AML-193 (cell line): ENCODE results near the gene LMO7.
A peak's percentile ranks its signal among the peaks of the same experiment; 100 is the strongest.

Source experiments
- DNase-seq, 2 experiments: peaks; one replicate each; lab custom pipeline; 2025; lab: John Stamatoyannopoulos, UW

Gene LMO7

GRCh38 chr13:75843991-75844390, 207.9 kb downstream of the LMO7 start:
- DNase-seq: no peak

- no peak for DNase-seq
Observed at GRCh38 chr13:75847588-75847987, 211.5 kb downstream of the LMO7 start.

DNA sequence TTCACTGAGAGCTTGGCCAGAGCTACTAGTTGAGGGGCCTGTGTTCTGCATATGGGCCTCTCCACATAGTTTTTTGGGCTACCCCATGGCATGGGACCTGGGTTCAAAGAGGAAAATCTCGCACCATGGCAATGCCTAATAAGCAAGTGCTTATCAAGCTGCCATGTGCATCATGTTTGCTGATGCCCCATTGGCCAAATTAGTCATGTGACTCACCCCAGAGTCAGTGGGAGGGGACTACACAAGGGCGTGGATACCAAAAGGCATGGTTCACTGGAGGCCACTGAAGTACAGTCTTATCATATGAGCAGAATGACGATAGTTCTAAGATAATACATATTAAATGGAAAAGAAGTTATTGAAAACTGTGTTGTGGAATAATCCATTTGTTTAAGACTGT, 214.8 kb downstream of the LMO7 start:
- DNase-seq: no peak

GRCh38 chr13:75855216-75855615, 219.1 kb downstream of the LMO7 start:
- DNase-seq: no peak

GRCh38 chr13:75855847-75856246, 219.7 kb downstream of the LMO7 start:
- DNase-seq: no peak

GRCh38 chr13:75857291-75857690, 221.2 kb downstream of the LMO7 start:
- no peak for DNase-seq

- no peak for DNase-seq
Observed at GRCh38 chr13:75860935-75861334, 224.8 kb downstream of the LMO7 start.

GRCh38 chr13:75861786-75862185, 225.7 kb downstream of the LMO7 start:
- no peak for DNase-seq

DNA sequence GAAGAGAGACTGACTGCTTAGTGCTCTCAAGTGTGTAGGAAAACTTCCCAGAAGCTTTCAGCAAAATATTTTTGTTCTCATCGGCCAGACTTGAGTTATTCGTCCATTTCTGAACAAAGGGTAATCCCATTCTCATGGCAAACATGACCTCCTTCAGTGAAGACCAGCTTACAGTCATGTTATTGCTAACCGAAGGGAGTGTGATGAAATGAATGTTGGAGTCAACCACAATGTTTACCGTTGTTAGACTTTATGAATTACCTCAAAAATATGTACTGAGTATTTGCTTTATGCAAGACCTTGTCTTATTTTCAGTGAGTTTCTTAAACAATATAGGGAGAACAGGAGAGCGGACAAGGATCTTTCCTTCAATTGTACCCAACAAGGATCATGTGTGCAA, 228.6 kb downstream of the LMO7 start:
- no peak for DNase-seq

DNA sequence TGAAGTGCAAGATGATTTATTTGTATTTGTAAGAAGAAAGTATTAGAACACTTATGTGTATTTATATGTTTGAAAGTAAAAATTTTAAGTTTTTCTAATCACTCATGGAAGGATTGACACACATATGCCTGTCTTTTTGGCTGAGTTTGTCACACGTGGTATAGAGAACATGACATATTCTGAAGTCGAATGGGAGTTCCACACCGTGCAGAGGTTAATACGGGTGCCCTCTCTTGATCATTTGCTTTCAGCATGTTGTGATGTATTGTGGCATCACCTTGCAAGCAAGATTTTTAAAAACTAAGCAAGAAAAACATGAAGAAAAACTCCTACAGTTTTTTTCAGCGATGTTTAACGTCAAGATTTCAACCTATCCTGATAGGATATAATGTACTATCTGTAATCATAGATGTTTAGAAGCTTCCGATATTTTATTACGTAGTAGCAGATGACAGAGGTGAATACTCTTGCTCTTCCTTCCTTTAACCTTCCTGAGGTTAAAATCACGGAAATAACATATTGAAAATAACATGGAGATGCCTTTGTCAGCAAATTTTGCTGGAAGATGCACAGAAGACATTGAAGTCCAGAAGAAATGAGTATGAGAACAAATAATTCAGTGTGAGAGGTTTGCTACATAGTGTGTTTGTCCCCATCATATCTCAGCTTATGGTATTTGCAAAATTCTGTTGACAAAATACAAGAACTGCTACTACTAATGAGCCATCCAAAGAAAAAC, 231.4 kb downstream of the LMO7 start:
- no peak for DNase-seq

- DNase-seq: no peak
Observed at GRCh38 chr13:75869981-75870380, 233.9 kb downstream of the LMO7 start.

- DNase-seq: peak; percentile 23 to 43
Observed at GRCh38 chr13:75870397-75870903, 234.3 kb downstream of the LMO7 start.

DNA sequence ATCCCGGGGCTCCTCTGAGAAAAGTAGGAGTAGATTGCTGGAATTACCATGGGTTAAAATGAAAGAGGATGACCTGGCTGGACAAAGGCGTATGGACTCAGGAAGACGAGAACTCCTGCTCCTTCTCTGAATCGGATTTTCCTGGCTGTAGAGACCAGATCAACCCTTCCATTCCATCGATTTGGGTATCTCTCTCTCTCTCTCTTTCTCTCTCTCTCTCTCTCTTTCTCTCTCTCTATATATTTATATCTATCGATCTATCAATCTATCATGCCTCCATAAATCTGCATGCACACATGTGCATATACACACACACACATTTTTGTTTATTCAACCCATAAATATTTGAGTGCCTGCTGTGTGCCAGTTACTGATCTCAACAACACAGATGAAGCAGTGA, 234.9 kb downstream of the LMO7 start:
- no peak for DNase-seq

DNA sequence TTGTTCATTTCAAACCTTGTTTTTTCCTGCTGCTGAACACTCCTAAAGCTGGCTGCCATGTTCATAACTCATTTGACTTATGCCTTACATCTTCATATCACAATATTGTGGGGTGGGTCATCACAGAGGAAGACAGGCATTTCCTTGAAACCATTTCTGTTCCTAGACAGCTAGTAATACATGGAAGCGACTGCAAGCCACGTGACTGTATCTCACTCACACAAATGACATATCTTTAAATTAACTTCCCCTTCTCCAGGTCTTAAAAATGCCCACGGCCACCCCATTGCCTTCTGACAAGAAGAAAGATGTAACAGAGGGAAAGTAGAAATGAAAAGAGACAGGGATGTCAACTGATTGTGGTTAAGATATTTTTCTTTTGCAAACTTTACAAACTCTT, 236.8 kb downstream of the LMO7 start:
- peak in 1 of 2 experiments; percentile 51 for DNase-seq

- DNase-seq: no peak
Observed at GRCh38 chr13:75873494-75873893, 237.4 kb downstream of the LMO7 start.

DNA sequence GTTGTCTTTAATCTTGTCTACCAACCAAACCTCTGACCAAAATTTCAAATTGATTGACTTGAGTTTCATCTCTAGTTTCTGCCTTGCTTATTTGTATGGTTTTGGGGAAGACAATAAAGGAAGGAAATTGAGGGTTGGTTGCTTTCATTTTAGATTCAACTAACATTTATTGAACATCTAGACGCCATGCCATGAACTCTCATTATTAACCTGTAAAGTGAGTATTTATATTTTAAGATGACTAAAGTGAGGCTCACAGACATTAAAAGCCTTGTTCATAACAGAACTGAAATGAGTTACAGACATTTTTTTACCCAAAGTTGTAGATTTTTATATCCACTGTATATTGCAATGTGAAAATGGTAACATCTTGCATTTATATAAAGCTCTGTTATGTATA, 239.3 kb downstream of the LMO7 start:
- no peak for DNase-seq

GRCh38 chr13:75876142-75877050, 240.3 kb downstream of the LMO7 start:
- DNase-seq: peak; percentile 83 to 84

GRCh38 chr13:75877071-75877470, 240.9 kb downstream of the LMO7 start:
- no peak for DNase-seq

GRCh38 chr13:75879656-75880055, 243.5 kb downstream of the LMO7 start:
- DNase-seq: no peak

- no peak for DNase-seq
Observed at GRCh38 chr13:75881109-75881775, 245.1 kb downstream of the LMO7 start.

DNA sequence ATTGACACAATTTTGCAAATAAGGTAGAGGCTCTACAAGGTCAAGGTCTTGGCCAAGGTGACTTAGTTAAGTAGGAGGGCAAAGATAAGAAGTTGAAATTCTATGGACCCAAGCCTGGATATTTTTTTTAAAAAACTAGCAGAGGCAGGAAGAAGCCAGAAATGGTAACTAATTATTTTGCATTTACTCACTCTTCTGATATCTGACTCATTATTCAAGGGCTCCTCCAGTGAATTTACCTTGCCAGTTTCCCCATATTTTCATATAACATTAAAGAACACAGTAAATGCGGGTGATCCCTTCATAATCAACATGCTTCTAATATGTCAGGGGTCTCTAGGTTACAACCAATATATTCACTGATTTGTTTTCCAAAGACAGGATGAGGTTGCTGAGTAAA, 246.1 kb downstream of the LMO7 start:
- DNase-seq: no peak

DNA sequence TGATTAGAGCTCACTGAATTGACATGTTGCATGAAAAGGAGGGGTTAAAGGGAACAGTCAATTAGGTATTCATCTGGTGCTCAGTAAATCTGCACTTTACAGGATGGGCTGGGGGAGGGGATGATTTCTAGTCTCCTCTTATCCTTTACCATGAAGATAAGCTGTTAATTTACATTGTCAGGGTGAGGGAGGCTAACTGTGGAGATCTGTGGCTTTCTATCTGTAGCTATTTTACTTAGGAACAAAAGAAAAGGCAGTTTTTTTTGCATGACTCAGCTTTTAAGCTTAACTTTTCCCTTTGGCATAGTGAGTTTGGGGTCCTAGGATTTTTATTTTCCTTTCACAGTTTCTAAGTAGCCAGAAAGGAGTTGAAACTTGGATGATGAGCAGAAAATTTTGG, 253.3 kb downstream of the LMO7 start:
- no peak for DNase-seq

DNA sequence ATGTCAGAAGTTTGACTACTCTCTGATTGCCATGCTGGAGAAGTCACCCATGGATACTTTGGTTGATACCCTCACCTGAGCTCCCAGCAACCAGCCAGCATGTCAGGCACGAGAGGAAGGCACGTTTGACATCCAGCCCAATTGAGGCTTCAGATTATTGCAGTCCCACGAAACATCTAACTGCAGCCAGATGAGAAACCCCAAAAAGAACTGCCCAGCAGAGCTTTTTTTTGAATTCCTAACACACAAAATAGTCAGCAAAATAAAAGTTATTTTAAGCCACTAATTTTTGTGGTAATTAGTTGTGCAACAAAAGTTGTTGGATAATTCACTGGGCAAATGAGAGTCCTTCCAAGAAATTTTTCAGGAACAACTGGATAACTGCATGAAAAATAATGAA, 259.0 kb downstream of the LMO7 start:
- no peak for DNase-seq
